Muscle layer of colon (tissue), 2 donors: ENCODE results near the gene JAKMIP3.

Experiments
- H3K27ac ChIP-seq: one replicate; pipeline ENCODE4 v1.7.0; 2013; ENCODE audit warnings: low read depth, mild to moderate bottlenecking, low read length, moderate library complexity
- H3K27me3 ChIP-seq, 2 donors: one replicate each; pipeline ENCODE4 v1.7.0; 2013; ENCODE audit warnings: low read length in 2 of 2, mild to moderate bottlenecking in 2 of 2; ENCODE audit not compliant: insufficient read depth in 2 of 2, control insufficient read depth in 1 of 2
- H3K36me3 ChIP-seq: one replicate; pipeline ENCODE4 v1.7.0; 2013; ENCODE audit warnings: mild to moderate bottlenecking, low read length; ENCODE audit not compliant: insufficient read depth
- H3K4me1 ChIP-seq: one replicate; pipeline ENCODE4 v1.7.0; 2013; ENCODE audit warnings: mild to moderate bottlenecking, low read length; ENCODE audit not compliant: insufficient read depth
- H3K4me3 ChIP-seq, 2 donors: one replicate each; pipeline ENCODE4 v1.7.0; 2013; ENCODE audit warnings: low read length in 2 of 2, low read depth in 1 of 2, mild to moderate bottlenecking in 1 of 2, moderate library complexity in 1 of 2
- H3K9ac ChIP-seq: one replicate; pipeline ENCODE4 v1.7.0; 2013; ENCODE audit warnings: low read length
- H3K9me3 ChIP-seq: one replicate; pipeline ENCODE4 v1.7.0; 2013; ENCODE audit warnings: mild to moderate bottlenecking, low read length
- donor health status: abdominal sarcoma.
- donor health status: Adenocarcinoma of cecum.

The JAKMIP3 gene

GRCh38 chr10:132030898-132031463, 34.8 kb upstream of the JAKMIP3 start:
- Histone ChIP-seq H3K27ac (no peak overlapping the region), H3K4me1 (no peaks in the 10 kb centered on the region), H3K4me3 (no peak overlapping the region), H3K27me3 (peaks cover 0 to 7% of the 10 kb centered on the region in 2 donors), H3K9ac (no peak overlapping the region), H3K9me3 (no peaks in the 10 kb centered on the region), H3K36me3 (no peaks in the 10 kb centered on the region)

GRCh38 chr10:132033632-132034031, 32.1 kb upstream of the JAKMIP3 start:
- Histone ChIP-seq H3K9me3 (no peaks in the 10 kb centered on the region), H3K27me3 (peaks cover 0 to 12% of the 10 kb centered on the region in 2 donors), H3K27ac (no peak overlapping the region), H3K4me1 (no peaks in the 10 kb centered on the region), H3K36me3 (no peaks in the 10 kb centered on the region), H3K4me3 (no peak overlapping the region), H3K9ac (no peak overlapping the region)

GRCh38 chr10:132035476-132035875, 30.3 kb upstream of the JAKMIP3 start:
- H3K9ac ChIP-seq: no peak overlapping the region
- no peak overlapping the region for H3K4me3 ChIP-seq
- H3K9me3 ChIP-seq: no peaks in the 10 kb centered on the region
- H3K4me1 ChIP-seq: no peaks in the 10 kb centered on the region
- H3K27me3 ChIP-seq: peaks cover 0 to 8% of the 10 kb centered on the region in 2 donors
- H3K27ac ChIP-seq: no peak overlapping the region
- no peaks in the 10 kb centered on the region for H3K36me3 ChIP-seq

DNA sequence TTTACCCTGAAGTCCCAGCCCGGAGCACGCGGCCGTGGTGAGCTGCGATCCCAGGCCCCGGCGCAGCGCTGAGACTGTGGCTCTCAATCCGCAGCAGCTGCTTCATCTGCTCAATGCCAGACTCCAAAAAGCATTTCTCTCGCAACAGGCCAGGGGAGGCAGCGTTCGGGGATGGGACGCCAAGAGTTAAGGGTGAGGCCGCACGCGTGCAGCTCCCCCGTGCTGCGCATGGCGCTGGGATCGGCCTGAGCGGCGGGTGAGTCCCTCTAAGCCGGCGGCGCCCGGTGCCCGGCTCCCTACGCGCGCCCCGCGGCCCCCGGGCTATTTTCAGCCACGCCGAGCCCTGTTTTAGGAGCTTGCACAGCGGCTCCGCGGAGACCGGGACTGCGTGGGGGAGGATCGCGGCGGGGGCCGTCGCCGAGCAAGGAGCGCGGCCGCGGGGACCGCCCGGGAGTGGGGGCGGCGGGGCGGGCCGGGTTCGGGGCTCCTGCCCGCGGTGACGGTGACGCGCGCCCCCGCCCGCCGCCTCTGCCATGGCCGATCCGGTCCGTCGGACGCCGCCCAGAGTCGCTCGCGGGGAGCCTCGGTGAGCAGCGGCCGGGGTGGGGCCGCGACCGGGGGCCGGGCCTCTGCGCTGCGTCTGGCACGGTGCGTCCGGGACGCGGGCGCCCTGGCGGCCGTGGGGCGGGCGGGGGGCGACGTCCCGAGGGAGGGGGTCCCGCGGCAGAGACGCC, 29.4 kb upstream of the JAKMIP3 start:
- Histone ChIP-seq H3K9ac (no peak overlapping the region), H3K9me3 (no peaks in the 10 kb centered on the region), H3K27ac (no peak overlapping the region), H3K4me1 (no peaks in the 10 kb centered on the region), H3K27me3 (peaks cover 0 to 5% of the 10 kb centered on the region in 2 donors), H3K4me3 (peak overlapping the region; percentile 23 to 41), H3K36me3 (no peaks in the 10 kb centered on the region)

GRCh38 chr10:132036887-132037675, 28.7 kb upstream of the JAKMIP3 start:
- Histone ChIP-seq H3K36me3 (no peaks in the 10 kb centered on the region), H3K27ac (no peak overlapping the region), H3K4me1 (no peaks in the 10 kb centered on the region), H3K9me3 (no peaks in the 10 kb centered on the region), H3K4me3 (peak overlapping the region; percentile 12 to 23), H3K27me3 (peaks cover 0 to 5% of the 10 kb centered on the region in 2 donors), H3K9ac (no peak overlapping the region)

- H3K9ac ChIP-seq: no peak overlapping the region
Measured at GRCh38 chr10:132037676-132037975, 28.1 kb upstream of the JAKMIP3 start.

DNA sequence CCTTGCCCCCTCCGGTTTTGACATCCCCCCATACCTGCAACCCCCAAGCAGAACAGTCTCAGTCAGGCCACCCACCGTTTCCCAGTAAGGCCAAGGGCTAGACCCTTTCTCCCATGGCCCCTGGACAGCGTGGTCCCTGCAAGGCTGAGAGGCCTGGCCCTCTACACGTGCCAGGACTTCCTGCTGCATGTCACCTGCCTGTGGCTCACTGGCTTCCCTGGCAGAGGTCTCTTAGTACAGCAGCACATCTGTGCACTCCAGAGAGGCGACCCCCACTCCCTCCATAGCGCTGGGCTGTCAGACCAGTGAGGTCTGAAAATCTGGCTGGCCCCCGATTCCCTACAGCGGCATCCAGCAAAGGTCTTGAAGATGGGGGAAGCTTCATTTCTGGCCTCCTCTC, 26.4 kb upstream of the JAKMIP3 start:
- H3K9ac ChIP-seq: no peak overlapping the region
- H3K27me3 ChIP-seq: peaks cover 0 to 10% of the 10 kb centered on the region in 2 donors
- H3K9me3 ChIP-seq: no peaks in the 10 kb centered on the region
- H3K4me1 ChIP-seq: no peaks in the 10 kb centered on the region
- no peak overlapping the region for H3K4me3 ChIP-seq
- no peak overlapping the region for H3K27ac ChIP-seq
- H3K36me3 ChIP-seq: no peaks in the 10 kb centered on the region

More at GRCh38 chr10:132037676-132037975, 28.1 kb upstream of the JAKMIP3 start:
- no peaks in the 10 kb centered on the region for H3K4me1 ChIP-seq
- no peak overlapping the region for H3K4me3 ChIP-seq
- no peaks in the 10 kb centered on the region for H3K36me3 ChIP-seq
- no peak overlapping the region for H3K27ac ChIP-seq
- H3K27me3 ChIP-seq: peaks cover 0 to 5% of the 10 kb centered on the region in 2 donors
- no peaks in the 10 kb centered on the region for H3K9me3 ChIP-seq

DNA sequence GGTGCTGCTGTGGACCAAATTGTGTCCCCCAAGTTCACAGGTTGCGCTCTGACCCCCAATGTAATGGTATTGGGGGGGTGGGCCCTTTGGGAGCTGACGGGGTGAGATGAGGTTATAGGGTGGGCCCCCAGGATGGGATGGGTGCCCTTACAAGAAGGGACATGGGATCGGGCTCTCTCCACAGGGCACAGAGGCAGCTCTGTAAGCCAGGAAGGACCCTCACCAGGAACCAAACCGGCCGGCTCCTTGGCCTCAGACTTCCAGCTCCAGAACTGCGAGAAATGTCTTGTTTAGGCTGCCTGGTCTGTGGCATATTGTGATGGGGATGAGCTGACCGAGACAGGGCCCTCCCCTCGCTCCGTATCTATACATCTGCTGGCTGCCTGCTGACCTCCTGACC, 25.7 kb upstream of the JAKMIP3 start:
- peaks cover 0 to 10% of the 10 kb centered on the region in 2 donors for H3K27me3 ChIP-seq
- H3K9ac ChIP-seq: no peak overlapping the region

GRCh38 chr10:132041340-132041739, 24.4 kb upstream of the JAKMIP3 start:
- no peak overlapping the region for H3K27ac ChIP-seq
- no peak overlapping the region for H3K4me3 ChIP-seq
- H3K36me3 ChIP-seq: no peaks in the 10 kb centered on the region
- H3K9me3 ChIP-seq: no peaks in the 10 kb centered on the region
- peaks cover 0 to 10% of the 10 kb centered on the region in 2 donors for H3K27me3 ChIP-seq
- no peaks in the 10 kb centered on the region for H3K4me1 ChIP-seq
- H3K9ac ChIP-seq: no peak overlapping the region

More for the DNA sequence above, 25.7 kb upstream of the JAKMIP3 start:
- Histone ChIP-seq H3K9me3 (no peaks in the 10 kb centered on the region), H3K36me3 (no peaks in the 10 kb centered on the region), H3K4me1 (no peaks in the 10 kb centered on the region), H3K4me3 (no peak overlapping the region), H3K27ac (no peak overlapping the region)

DNA sequence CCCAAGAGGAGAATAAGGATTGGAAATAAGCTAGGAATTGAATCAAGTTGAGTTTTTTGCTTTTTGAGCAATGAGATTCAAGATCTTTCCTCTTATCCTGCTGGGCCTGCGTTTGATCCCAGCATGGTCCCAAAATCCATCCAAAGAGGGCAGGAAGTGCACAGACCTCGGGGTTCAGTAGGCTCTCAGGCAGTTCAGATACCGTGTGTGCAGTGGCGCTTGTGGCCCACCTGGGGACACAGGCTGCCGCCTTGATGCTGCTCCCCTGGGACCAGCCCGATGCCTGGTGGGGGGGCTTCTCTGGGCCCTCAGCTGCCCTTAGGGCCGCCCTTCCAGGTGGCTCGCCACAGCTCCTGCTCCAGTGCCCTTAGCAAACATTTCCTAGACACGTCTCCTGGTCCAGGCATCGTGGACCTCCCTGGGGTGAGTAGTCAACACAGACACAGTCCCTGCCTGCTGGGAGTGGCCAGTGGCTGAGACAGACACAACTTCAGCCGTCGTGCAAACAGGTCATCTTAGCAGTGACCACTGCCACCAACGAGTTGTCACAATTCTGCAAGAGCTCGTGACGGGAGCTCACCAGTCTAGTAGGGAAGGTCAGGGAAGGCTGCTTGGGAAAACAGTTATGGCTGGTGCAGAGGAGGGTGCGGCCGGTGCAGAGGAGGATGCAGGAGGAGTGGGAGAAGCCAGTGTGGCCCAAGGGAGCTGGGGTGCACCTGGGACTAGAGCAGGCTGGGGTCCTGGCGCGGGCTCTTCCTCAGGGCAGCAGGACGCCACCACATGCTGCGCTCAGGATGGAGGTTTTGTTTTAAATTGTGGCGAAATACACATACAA, 21.7 kb upstream of the JAKMIP3 start:
- H3K9me3 ChIP-seq: no peaks in the 10 kb centered on the region
- no peak overlapping the region for H3K9ac ChIP-seq
- H3K27me3 ChIP-seq: peaks cover 0 to 5% of the 10 kb centered on the region in 2 donors
- H3K4me3 ChIP-seq: no peak overlapping the region
- H3K27ac ChIP-seq: no peak overlapping the region
- no peaks in the 10 kb centered on the region for H3K36me3 ChIP-seq
- no peaks in the 10 kb centered on the region for H3K4me1 ChIP-seq

GRCh38 chr10:132044803-132045202, 20.9 kb upstream of the JAKMIP3 start:
- Histone ChIP-seq H3K36me3 (no peaks in the 10 kb centered on the region), H3K27me3 (peaks cover 0 to 5% of the 10 kb centered on the region in 2 donors), H3K9ac (no peak overlapping the region)

More at GRCh38 chr10:132044803-132045202, 20.9 kb upstream of the JAKMIP3 start:
- no peaks in the 10 kb centered on the region for H3K9me3 ChIP-seq
- no peak overlapping the region for H3K4me3 ChIP-seq
- H3K4me1 ChIP-seq: no peaks in the 10 kb centered on the region
- H3K27ac ChIP-seq: no peak overlapping the region
